Stimulated activated CD4-positive, alpha-beta T cell treated with anti-CD3 and anti-CD28 coated beads, Interleukin-12 subunit alpha, Interleukin-12 subunit beta, amount 100 ng/mL, for 24 hours (primary cell): Measurements from ENCODE around the gene PRKG2.

Source experiments
- DNase-seq, 2 experiments: peaks; one replicate each; pipeline ENCODE4 v3.0.0-alpha.2; 2020; ENCODE audit warnings: low read depth in 2 of 2

The PRKG2 gene

DNA sequence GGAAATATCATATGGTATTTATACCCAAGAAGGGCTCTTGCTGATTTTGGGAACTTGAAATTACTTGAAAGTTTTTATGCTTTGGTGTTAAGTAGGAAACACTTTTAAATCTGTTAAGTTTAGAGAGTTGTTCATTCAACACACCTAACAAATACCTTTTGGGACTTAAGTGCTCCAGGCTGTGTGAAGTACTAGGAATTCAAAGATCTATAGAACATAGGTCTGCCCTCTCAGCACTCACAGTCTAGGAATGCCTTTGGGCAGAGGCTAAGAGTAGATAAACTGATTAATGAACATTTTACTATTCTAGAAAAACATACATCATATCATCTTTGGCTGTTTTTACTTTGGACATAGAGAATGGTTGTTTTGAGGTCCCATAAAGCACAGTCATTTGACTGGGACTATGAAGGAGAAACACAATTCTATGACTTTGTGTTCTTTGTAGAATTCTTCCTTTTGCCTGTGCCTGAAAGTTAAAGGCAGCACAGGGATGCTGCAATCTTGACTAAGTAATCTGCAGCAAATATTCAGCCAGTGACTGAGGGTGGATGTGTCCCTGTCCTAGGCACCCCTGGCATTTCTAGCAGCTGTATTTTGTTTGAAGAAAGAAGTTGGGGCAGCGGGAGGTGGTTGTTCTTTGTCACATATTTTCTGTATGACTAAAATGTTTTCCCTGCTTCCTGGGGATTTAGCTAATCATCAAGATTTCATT, 176.2 kb downstream of the PRKG2 start:
- DNase-seq = no peak
